Stimulated activated CD8-positive, alpha-beta memory T cell treated with anti-CD3 and anti-CD28 coated beads, Interleukin-4, amount 100 ng/mL, for 1 hour (primary cell): ENCODE measurements around the gene DMWD.

Experiments used
- DNase-seq, 2 donors: peaks; one replicate each; pipeline ENCODE4 v3.0.0-alpha.2; 2020; ENCODE audit warnings: low read depth in 2 of 2, low spot score in 1 of 2

The DMWD gene, protein sequence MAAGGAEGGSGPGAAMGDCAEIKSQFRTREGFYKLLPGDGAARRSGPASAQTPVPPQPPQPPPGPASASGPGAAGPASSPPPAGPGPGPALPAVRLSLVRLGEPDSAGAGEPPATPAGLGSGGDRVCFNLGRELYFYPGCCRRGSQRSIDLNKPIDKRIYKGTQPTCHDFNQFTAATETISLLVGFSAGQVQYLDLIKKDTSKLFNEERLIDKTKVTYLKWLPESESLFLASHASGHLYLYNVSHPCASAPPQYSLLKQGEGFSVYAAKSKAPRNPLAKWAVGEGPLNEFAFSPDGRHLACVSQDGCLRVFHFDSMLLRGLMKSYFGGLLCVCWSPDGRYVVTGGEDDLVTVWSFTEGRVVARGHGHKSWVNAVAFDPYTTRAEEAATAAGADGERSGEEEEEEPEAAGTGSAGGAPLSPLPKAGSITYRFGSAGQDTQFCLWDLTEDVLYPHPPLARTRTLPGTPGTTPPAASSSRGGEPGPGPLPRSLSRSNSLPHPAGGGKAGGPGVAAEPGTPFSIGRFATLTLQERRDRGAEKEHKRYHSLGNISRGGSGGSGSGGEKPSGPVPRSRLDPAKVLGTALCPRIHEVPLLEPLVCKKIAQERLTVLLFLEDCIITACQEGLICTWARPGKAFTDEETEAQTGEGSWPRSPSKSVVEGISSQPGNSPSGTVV

GRCh38 chr19:45792470-45793177 is at the start of gene DMWD:
Gene DMWD, minus strand, starts transcription at chr19:45792845. Its CDS starts 89 bp downstream, at chr19:45792756.
- peak; percentile 99 for DNase-seq

DNA sequence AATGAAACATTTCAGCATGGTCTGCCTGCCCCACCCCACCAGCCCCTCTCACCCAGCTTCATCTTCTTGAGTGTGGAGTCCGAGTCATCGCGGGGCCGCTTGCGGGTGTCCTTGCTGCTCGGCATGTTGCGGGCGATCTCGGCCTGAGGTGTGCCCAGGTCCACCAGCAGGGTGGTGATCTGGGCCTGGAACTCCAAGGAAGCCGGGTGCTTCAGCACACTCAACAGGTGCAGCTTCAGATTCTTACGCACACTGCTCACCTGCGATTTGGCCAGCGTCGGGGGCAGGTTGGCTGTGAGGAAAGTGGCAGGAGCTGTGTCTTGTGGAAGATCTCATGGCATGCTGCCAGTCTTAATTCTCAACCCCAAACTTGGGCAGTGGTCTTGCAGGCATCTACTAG is 49.6 kb upstream of the DMWD start:
- no peak for DNase-seq

- DNase-seq, result no peak
These were observed 42.3 kb upstream of the DMWD start for GRCh38 chr19:45834970-45835369.

GRCh38 chr19:45828945-45829344 is 36.3 kb upstream of the DMWD start:
- no peak for DNase-seq

- no peak for DNase-seq
These were observed 35.9 kb upstream of the DMWD start for GRCh38 chr19:45828523-45828922.

GRCh38 chr19:45827459-45828093 is 34.9 kb upstream of the DMWD start:
- DNase-seq, result no peak

DNA sequence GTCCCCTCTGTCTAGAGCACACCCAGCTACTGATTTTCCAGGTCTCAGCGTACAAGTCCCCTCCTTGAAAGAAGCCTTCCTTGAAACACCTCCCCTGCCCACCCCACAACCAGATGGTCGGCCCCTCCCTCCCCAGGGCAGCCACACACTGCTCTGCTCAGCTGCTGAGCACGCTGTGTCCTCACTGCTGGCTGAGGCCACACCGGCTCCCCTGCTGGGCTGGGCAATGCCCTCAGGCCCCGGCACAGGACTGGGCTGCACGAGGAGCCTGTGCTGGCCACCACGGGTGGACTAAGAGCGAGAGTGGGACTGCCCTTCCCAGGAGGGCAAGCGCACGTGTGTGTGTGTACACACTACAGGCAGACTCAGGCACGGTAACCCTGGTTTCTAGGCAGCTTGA is 34.3 kb upstream of the DMWD start:
- DNase-seq, result no peak

GRCh38 chr19:45825917-45826893 is 33.6 kb upstream of the DMWD start:
- no peak for DNase-seq

GRCh38 chr19:45825263-45825605 is 32.6 kb upstream of the DMWD start:
- no peak for DNase-seq

GRCh38 chr19:45824531-45825262 is 32.1 kb upstream of the DMWD start:
- no peak for DNase-seq

- DNase-seq, result no peak
These were observed 31.4 kb upstream of the DMWD start for GRCh38 chr19:45824041-45824471.

- no peak for DNase-seq
These were observed 30.5 kb upstream of the DMWD start for GRCh38 chr19:45823182-45823581.

DNA sequence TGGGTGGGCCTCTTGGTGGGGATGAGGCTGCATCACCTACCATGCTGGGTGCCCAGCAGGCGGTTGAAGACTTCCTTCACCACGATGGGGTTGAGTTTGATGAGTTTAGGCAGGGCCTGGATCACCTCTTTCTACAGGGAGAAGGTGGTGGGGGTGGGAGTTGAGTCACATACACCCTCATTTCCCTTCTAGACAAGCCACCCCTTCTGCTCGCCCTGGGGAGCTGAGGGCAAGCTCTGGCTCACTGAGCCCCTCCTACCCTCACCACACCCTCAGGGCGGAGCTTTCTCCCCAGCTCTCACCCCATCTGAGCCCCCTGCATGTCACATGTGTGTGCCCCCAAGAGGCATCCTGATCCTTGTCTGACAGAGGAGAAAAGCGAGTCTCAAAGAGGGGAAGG is 30.1 kb upstream of the DMWD start:
- no peak for DNase-seq

DNA sequence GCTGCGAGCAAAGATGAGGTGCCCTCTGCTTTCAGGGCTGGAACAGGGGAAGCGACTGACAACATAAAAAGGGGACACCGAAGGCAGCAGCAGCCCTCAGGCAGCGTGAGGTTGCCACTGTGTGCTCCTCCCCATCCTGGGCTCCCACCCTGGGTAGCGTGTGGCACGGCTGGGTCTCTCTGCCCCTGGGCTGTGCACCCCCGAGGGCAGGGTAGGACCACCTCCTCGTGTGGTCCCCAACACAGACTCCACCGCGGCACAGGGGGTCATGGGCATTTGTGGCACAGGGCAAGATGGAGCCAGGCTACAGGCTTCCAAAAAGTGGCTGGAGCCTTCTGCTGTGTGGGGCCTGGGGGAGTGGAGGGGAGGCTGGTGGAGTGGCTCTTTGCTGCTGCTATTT is 28.9 kb upstream of the DMWD start:
- DNase-seq, result no peak

GRCh38 chr19:45821103-45821521 is 28.5 kb upstream of the DMWD start:
- DNase-seq, result no peak

GRCh38 chr19:45820413-45821102 is 27.9 kb upstream of the DMWD start:
- DNase-seq, result no peak

DNA sequence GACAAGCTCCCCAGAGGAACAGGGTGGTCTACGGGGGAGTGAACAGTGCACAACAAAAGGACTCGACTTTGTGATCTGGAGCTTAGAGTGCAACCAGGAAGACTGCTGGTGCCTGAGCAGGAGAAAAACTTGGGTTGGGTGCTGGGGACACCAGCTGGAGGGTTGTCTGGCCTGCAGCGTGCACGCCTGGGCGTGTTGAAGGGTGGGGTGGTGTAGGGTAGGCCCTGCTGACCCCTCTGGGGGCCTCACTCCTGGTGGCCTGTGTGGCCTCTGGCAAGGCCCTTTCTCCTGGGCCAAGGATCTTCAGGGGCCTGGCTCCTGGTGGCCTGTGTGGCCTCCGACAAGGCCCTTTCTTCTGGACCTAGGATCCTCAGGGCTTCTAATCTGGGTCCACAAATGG is 27.1 kb upstream of the DMWD start:
- no peak for DNase-seq

DNA sequence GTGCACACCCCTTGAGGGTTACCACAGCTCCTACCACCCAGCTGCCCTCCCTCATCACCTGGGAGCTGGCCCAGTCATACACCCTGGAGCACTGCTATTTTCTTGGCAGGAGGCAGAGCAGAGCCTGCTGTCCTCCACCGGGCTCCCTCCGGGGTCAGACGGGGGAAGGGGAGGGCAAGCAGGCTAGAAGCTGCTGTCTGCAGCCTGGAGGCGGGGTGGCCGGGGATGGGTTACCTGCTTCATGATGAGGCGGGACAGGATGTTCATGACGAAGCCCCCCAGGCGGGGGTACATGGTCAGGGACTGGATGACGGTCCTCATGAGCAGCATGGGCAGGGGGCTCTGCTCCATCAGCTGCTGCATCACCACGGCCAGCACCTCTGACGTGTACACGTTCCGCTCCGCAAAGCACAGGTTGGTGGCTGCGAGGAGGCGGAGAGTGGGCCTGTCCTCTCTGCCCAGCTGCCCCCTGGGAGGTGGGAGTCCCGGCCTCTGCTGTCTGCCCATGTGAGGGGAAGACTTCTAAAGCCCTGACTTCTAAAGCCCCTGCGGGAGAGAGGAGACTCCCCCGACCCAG is 25.2 kb upstream of the DMWD start:
- no peak for DNase-seq
